ENCODE results near the gene HOXD1.

Gene HOXD1

GRCh38 chr2:176154576-176155252 is 33.8 kb upstream of the HOXD1 start:
- no peak for DNase-seq (ENCODE audit: low read depth in 2 of 2)
- no peak for TF ChIP-seq CTCF (IDR thresholded peaks at IDR 0.05; ENCODE audit: low read depth, low read length)
- H3K4me3 ChIP-seq (replicated peaks in 1 of 2; ENCODE audit: low read depth in 2 of 2, low read length in 2 of 2), result no peak overlapping the region

- no peak overlapping the region for H3K4me3 ChIP-seq (replicated peaks in 1 of 2; ENCODE audit: low read depth in 2 of 2, low read length in 2 of 2)
- no peak for DNase-seq (ENCODE audit: low read depth in 2 of 2)
Observed at GRCh38 chr2:176155356-176156044, 33.0 kb upstream of the HOXD1 start.

GRCh38 chr2:176156301-176156806 is 32.1 kb upstream of the HOXD1 start:
- no peak overlapping the region for H3K4me3 ChIP-seq (replicated peaks in 1 of 2; ENCODE audit: low read depth in 2 of 2, low read length in 2 of 2)
- TF ChIP-seq CTCF (IDR thresholded peaks at IDR 0.05; ENCODE audit: low read depth, low read length), result no peak
- DNase-seq (ENCODE audit: low read depth in 2 of 2), result no peak

More at GRCh38 chr2:176155356-176156044, 33.0 kb upstream of the HOXD1 start:
- TF ChIP-seq CTCF (IDR thresholded peaks at IDR 0.05; ENCODE audit: low read depth, low read length), result no peak

GRCh38 chr2:176156807-176157498 is 31.5 kb upstream of the HOXD1 start, which contains the start of gene HOXD3:
Gene HOXD3, plus strand, starts transcription at chr2:176157307. Its CDS starts 11,808 bp downstream, at chr2:176169115.
- H3K4me3 ChIP-seq (replicated peaks in 1 of 2; ENCODE audit: low read depth in 2 of 2, low read length in 2 of 2), result no peak within 1 kb of the TSS
- DNase-seq (ENCODE audit: low read depth in 2 of 2), result no peak
- no peak for TF ChIP-seq CTCF (IDR thresholded peaks at IDR 0.05; ENCODE audit: low read depth, low read length)

- H3K4me3 ChIP-seq (replicated peaks in 1 of 2; ENCODE audit: low read depth in 2 of 2, low read length in 2 of 2), result no peak overlapping the region
- no peak for TF ChIP-seq CTCF (IDR thresholded peaks at IDR 0.05; ENCODE audit: low read depth, low read length)
- DNase-seq (ENCODE audit: low read depth in 2 of 2), result no peak
Observed at GRCh38 chr2:176157499-176158185, 30.8 kb upstream of the HOXD1 start.

GRCh38 chr2:176158186-176158591 is 30.3 kb upstream of the HOXD1 start:
- no peak for TF ChIP-seq CTCF (IDR thresholded peaks at IDR 0.05; ENCODE audit: low read depth, low read length)
- no peak for DNase-seq (ENCODE audit: low read depth in 2 of 2)
- H3K4me3 ChIP-seq (replicated peaks in 1 of 2; ENCODE audit: low read depth in 2 of 2, low read length in 2 of 2), result no peak overlapping the region

Measured in cardiac fibroblast (primary cell).